ENCODE measurements around the gene KRT71. TPM values are rescaled to one million over a fixed set of nuclear protein-coding genes. Genes with fewer than 3 reads are reported as not detected.
A peak's percentile ranks its signal among the peaks of the same experiment; 100 is the strongest.

KRT71 gene
- total RNA-seq, 1 donor from 2014 or later, result not detected

DNA sequence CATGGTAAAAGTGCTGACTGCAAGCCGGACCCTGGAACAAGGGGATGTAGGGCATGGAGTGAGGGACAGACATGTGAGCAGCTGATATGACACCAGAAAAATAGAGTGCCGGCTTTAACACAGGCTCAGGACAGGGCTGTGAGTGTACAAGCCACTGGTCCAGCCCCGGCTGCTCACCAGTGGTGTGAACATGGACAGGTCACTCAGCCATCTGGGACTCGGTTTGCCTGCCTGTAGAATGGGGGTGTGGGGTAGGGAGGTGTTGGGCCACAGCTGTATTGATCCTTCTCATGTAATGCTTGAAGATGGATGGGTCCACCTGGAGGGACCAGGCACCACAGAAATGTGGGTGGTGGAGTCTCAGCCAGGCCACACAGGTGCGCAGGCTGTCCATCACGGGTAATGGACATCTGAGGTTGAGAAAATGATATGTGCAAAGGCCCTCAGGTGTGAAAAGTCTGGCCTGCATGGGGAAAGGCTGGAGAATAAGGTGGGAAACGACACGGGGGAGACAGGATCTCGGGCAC lies 31.3 kb upstream of the KRT71 start:
- H3K4me3 Mint-ChIP-seq, result no peak overlapping the region
- H4K20me1 ChIP-seq (ENCODE audit: low read depth), result no peaks in the 10 kb centered on the region
- no peak overlapping the region for H2AFZ ChIP-seq (replicated peaks)
- H3K4me3 ChIP-seq, result no peak overlapping the region
- H3K27me3 ChIP-seq, result no peaks in the 10 kb centered on the region
- H3K27me3 Mint-ChIP-seq (ENCODE audit: insufficient read depth, low read depth), result peaks cover 13% of the 10 kb centered on the region
- peaks cover 2% of the 10 kb centered on the region for H3K4me1 Mint-ChIP-seq
- H3K4me2 ChIP-seq, result no peak overlapping the region
- H3K9me3 ChIP-seq (ENCODE audit: low read depth), result no peaks in the 10 kb centered on the region
- no peak for DNase-seq (ENCODE audit: low spot score)
- H3F3A ChIP-seq (ENCODE audit: low read depth), result no peaks in the 10 kb centered on the region
- peaks cover 4% of the 10 kb centered on the region for H3K4me1 ChIP-seq
- no peaks in the 10 kb centered on the region for H3K9me3 Mint-ChIP-seq
- no peak overlapping the region for H3K9ac ChIP-seq
- TF ChIP-seq, protein P1, sequence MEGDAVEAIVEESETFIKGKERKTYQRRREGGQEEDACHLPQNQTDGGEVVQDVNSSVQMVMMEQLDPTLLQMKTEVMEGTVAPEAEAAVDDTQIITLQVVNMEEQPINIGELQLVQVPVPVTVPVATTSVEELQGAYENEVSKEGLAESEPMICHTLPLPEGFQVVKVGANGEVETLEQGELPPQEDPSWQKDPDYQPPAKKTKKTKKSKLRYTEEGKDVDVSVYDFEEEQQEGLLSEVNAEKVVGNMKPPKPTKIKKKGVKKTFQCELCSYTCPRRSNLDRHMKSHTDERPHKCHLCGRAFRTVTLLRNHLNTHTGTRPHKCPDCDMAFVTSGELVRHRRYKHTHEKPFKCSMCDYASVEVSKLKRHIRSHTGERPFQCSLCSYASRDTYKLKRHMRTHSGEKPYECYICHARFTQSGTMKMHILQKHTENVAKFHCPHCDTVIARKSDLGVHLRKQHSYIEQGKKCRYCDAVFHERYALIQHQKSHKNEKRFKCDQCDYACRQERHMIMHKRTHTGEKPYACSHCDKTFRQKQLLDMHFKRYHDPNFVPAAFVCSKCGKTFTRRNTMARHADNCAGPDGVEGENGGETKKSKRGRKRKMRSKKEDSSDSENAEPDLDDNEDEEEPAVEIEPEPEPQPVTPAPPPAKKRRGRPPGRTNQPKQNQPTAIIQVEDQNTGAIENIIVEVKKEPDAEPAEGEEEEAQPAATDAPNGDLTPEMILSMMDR (IDR thresholded peaks at IDR 0.05), result no peak
- TF ChIP-seq EZH2phosphoT487 (IDR thresholded peaks at IDR 0.05) (no peak), EZH2 (IDR thresholded peaks at IDR 0.05) (no peak)
- H3K27ac Mint-ChIP-seq, result no peak overlapping the region
- H3K36me3 Mint-ChIP-seq, result no peaks in the 10 kb centered on the region
- H3K79me2 ChIP-seq (ENCODE audit: low read depth), result no peaks in the 10 kb centered on the region
- no peak overlapping the region for H3K27ac ChIP-seq
- H3K36me3 ChIP-seq, result no peaks in the 10 kb centered on the region

DNA sequence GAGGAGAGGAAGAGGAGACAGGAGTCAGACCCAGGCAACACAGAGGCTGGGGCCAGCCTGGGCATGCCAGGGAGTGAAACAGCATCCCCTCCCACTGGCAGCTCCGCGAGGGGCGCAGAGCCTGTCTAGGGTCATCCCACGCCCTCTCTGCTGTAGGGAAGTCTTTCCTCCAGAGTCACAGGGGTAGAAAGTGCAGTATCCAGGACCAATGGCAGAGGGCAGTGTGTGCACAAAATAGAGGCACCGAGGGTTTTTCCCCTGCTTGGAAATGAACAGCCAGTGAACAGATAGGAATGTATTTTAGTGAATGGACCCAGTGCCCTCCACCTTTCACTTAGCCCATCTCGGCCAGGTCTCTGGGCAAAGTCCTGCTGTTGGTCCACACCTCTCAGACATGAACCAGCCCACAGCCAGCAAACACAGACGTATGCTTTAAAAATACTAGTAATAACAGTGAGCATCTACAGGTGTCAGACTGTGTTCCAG lies 30.1 kb upstream of the KRT71 start:
- Histone ChIP-seq H3K79me2 (ENCODE audit: low read depth) (no peaks in the 10 kb centered on the region), H3K4me3 (no peak overlapping the region), H3K27ac (no peak overlapping the region), H3K27me3 (no peaks in the 10 kb centered on the region), H3K4me1 (peaks cover 4% of the 10 kb centered on the region), H3K9me3 (ENCODE audit: low read depth) (no peaks in the 10 kb centered on the region), H3F3A (ENCODE audit: low read depth) (no peaks in the 10 kb centered on the region), H3K36me3 (no peaks in the 10 kb centered on the region), H3K9ac (no peak overlapping the region), H2AFZ (replicated peaks) (peak overlapping the region; percentile 78), H3K4me2 (peak overlapping the region; percentile 33), H4K20me1 (ENCODE audit: low read depth) (no peaks in the 10 kb centered on the region)
- DNase-seq (ENCODE audit: low spot score), result peak; percentile 83
- no peak overlapping the region for H3K4me3 Mint-ChIP-seq
- no peak overlapping the region for H3K27ac Mint-ChIP-seq
- peaks cover 2% of the 10 kb centered on the region for H3K4me1 Mint-ChIP-seq
- H3K9me3 Mint-ChIP-seq, result no peaks in the 10 kb centered on the region
- no peaks in the 10 kb centered on the region for H3K36me3 Mint-ChIP-seq
- H3K27me3 Mint-ChIP-seq (ENCODE audit: insufficient read depth, low read depth), result peaks cover 13% of the 10 kb centered on the region
- no peak for TF ChIP-seq EZH2phosphoT487 (IDR thresholded peaks at IDR 0.05)
- TF ChIP-seq, protein P1 (IDR thresholded peaks at IDR 0.05), result peak; percentile 72
- TF ChIP-seq EZH2 (IDR thresholded peaks at IDR 0.05), result no peak

DNA sequence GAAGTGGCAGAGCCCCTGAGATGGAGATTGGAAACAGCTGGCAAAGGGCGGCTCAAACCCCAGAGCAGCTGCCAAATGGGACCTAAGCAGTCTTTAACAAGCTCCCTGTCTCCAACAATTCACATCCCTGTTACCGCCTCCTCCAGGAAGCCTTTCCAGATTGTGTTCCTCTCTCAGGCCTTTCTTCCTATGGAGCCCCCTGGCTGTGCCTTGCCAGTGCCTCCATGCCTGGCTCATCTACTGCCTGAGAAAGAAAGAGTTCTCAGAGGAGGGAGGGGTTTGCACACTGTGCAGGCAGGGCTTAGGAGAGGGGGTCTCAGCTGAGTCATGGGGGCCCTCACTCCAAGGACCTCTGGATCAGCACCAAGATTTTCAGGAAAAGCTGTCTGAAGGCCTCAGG lies 29.5 kb upstream of the KRT71 start:
- Histone ChIP-seq H4K20me1 (ENCODE audit: low read depth) (no peaks in the 10 kb centered on the region), H3K9ac (no peak overlapping the region), H3K79me2 (ENCODE audit: low read depth) (no peaks in the 10 kb centered on the region), H3K4me3 (no peak overlapping the region), H3K27ac (no peak overlapping the region), H3F3A (ENCODE audit: low read depth) (no peaks in the 10 kb centered on the region), H2AFZ (replicated peaks) (peak overlapping the region; percentile 78), H3K4me2 (peak overlapping the region; percentile 33), H3K36me3 (no peaks in the 10 kb centered on the region), H3K9me3 (ENCODE audit: low read depth) (no peaks in the 10 kb centered on the region), H3K27me3 (no peaks in the 10 kb centered on the region), H3K4me1 (peaks cover 4% of the 10 kb centered on the region)
- Mint-ChIP-seq H3K4me3 (no peak overlapping the region), H3K9me3 (no peaks in the 10 kb centered on the region), H3K4me1 (peaks cover 2% of the 10 kb centered on the region), H3K27ac (no peak overlapping the region), H3K27me3 (ENCODE audit: insufficient read depth, low read depth) (peaks cover 13% of the 10 kb centered on the region), H3K36me3 (no peaks in the 10 kb centered on the region)
- DNase-seq (ENCODE audit: low spot score), result no peak
- TF ChIP-seq, protein P1 (IDR thresholded peaks at IDR 0.05), result no peak
- TF ChIP-seq EZH2phosphoT487 (IDR thresholded peaks at IDR 0.05) (no peak), EZH2 (IDR thresholded peaks at IDR 0.05) (no peak)

All from neural progenitor cell (in vitro differentiated cells).